Activated CD4-positive, alpha-beta T cell treated with anti-CD3 and anti-CD28 coated beads for 24 hours (primary cell): Measurements from ENCODE around the gene DDX46.
"Not testable (repeated sequence)": the region's sequence is repeated elsewhere in the genome, so short reads cannot be mapped to it uniquely, and the experiment has no call there.

ENCODE experiments used
- DNase-seq, 2 donors: peaks; one replicate each; pipeline ENCODE4 v3.0.0-alpha.2; 2020; ENCODE audit warnings: low read depth in 2 of 2

Gene DDX46

DNA sequence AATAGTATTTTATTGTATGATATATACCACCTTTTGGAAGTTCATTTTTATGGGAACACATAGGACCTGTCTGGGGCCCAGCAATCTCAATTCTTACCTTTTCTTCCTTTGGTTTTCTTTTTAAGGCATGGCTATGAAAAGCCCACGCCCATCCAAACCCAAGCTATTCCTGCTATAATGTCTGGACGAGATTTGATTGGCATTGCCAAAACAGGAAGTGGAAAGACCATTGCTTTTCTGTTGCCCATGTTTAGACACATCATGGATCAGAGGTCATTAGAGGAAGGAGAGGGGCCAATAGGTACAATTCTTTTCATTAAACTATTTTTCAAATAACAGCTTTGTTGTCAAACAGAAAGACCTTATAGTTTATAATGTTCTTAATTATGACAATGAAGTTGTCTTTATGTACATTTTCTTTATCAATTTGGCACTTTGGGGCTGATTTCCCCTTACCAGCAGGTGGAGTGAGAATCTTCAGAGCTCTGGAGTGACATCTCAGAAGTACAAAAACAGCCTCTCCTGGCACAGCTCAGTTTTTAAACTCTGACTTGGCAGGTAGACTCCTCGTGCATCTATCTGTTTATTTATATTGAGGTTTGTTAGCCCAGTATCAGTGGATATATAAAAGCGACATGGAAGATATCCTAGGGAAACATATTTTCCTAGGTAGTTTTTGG is 25.8 kb downstream of the DDX46 start:
- DNase-seq, result no peak

DNA sequence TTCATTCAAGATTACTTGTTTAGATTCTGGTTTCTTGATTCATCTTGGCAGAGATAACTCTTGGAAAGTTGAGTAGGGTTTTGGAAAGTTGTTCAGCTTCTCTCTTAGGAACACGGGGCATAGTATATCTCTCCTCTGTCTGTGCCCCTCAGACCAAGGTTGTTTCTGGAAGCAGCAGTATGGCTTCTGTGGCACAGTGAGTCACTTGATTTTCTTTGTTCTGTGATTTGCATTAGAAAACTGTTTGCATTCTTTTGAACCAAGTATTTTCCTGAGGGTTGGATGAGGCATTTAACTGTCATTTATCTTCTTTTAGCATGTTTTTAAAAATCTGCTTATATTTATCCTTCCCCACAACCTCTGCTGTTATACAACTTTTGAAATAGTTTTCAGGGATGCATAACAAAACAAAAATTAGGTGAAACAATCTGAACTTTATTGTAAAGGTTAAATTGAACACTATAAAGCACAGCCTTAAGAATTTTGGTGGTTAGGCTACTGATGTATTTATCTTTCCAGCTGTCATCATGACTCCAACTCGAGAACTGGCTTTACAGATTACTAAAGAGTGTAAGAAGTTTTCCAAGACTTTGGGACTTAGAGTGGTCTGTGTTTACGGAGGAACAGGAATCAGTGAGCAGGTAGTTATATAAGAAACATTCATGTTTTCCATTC is 26.5 kb downstream of the DDX46 start:
- no peak for DNase-seq

DNA sequence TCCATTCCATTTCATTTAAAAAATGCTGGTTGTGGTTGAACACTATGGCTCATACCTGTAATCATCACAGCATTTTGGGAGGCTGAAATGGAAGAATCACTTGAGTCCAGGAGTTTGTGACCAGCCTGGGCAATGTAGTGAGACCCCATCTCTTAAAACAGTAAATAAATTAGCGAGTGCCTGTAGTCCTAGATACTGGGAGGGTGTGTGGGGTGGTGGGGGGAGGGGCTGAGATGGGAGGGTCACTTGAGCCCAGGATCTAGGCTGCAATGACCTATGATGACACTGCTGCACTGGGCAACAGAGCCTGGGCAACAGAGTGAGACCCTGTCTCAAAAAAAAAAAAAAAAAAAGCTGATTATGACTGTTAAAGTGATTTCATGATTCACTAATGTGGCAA is 29.1 kb downstream of the DDX46 start:
- no peak for DNase-seq

- no peak for DNase-seq
Observed at GRCh38 chr5:134791580-134791979, 33.0 kb downstream of the DDX46 start.

DNA sequence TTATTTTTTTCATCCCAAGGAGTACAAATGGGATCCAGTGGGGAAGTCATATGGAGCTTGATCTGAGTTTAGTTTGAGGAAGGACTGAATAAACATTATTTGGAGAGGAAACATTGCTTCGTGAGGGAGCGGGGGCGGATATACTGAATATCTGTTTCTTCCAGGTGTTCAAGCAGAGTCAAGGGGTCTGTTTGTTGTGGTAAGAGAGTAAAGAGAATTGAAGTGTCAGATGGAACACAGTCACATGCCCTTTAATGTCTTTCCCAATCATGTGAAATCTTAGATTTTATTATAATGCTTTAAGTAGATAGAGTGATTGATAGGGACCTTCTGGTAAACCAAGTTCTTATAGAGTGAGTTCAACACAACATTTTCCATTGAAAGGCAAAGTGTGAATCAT is 33.7 kb downstream of the DDX46 start:
- DNase-seq, result no peak

- no peak for DNase-seq
Observed at GRCh38 chr5:134793111-134793510, 34.5 kb downstream of the DDX46 start.

DNA sequence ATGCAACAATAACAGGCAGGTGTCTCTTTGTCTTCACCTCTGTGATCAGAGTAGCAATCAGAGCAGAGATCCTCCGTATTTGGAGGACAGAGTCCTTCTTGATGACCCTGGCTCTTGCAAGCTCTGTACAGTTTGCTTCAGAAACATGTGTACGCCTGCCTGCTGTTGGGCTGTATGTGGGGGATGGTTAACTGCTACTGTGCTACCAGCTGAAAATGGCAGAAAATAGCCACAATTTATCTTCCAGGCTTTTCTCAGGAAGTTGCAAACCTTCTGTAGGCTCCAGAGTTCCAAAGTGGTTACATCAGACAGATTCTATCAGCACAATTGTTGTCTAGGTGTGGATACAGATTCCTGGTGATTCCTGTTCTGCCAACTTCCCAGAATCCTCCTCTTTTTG is 35.5 kb downstream of the DDX46 start:
- no peak for DNase-seq

DNA sequence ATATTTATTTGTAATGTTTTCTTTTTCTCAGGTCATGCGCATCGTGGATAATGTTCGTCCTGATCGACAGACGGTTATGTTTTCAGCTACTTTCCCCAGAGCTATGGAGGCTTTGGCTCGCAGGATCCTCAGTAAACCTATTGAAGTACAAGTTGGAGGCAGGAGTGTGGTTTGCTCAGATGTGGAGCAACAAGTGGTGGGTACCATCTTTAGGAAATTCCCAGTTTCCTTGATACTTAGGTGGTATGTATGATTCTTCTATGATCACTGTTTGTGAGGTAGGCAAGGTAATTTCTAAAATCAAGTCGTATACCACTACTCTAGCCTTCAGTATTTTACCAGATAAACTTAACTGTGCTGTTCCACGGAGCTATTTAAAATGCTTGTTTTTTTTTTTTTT is 36.2 kb downstream of the DDX46 start:
- no peak for DNase-seq

GRCh38 chr5:134798468-134798867 is 39.9 kb downstream of the DDX46 start:
- DNase-seq, result no peak

DNA sequence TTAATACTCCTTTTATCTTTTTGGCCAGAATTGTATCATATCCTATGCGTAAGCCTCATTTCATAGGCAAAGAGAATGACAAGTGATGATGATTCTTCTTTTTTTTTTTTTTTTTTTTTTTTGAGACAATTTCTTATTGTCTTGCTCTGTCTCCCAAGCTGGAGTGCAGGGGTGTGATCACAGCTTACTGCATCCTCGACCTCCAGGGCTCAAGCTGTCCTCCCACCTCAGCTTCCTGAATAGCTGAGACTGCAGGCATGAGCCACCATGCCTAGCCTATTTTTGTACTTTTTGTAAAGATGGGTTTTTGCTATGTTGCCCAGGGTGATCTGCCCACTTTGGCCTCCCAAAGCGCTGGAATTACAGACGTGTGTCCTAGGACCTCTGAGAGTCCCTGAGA is 45.2 kb downstream of the DDX46 start:
- no peak for DNase-seq

DNA sequence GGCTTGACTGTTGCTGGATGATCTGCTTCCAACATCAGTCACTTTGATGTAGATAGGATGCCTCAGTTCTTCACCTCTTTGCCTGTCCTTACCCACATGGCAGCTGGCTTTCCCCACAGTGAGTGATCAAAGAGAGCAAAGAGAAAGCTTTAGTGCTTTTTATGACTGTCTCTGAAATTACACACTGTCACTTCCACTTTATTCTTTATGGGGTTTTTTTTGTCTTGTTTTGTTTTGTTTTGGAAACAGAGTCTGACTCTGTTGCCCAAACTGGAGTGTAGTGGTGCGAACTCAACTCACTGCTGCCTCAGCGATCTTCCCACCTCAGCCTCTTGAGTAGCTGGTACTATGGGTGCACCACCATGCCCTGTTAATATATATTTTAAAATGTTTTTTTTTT is 54.8 kb downstream of the DDX46 start:
- DNase-seq, result no peak

- DNase-seq, result no peak
Observed at GRCh38 chr5:134813827-134814226, 55.2 kb downstream of the DDX46 start.

GRCh38 chr5:134817006-134817405 is 58.4 kb downstream of the DDX46 start:
- no peak for DNase-seq

GRCh38 chr5:134818776-134819175 is 60.2 kb downstream of the DDX46 start:
- no peak for DNase-seq

DNA sequence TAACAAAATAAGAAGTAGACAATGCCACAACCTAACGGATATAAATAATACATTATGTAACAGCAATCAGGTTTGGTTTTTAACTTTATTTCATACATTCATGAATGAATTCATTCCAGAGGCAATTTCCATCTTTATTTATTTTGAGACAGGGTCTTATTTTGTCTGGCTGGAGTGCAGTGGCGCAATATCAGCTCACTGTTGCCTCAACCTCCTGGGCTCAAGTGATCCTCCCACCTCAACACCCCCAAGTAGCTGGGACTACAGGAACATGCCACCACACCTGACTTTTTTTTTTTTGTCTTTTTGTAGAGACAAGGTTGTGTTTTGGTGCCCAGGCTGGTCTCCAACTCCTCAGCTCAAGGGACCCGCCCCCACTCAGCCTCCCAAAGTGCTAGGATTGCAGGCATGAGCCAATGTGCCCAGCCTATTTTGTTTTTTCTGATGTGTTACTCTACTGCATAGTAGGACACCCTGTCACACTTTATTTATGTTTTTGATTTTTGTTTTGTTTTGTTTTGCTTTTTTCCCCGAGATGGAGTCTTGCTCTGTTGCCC is 60.9 kb downstream of the DDX46 start:
- no peak for DNase-seq

GRCh38 chr5:134821841-134822240 is 63.3 kb downstream of the DDX46 start:
- no peak for DNase-seq

DNA sequence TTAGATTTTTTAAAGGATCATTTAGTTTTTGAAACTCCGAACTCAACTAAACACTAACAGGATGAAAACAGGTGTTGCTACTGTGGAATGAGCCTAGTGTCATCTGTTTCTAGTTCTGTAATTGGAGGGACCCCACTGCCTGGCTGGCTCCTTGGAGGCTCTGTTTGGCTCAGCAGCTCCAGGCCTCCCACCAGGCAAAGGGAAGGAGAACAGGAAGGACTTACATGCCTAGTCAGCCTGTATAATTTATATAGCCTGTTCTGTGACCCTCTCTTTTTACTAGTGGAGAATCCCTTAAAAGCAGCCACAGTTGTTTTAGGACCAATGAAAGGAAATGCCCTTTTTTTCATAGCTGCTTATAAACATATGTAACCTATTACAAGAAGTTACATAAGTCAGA is 66.1 kb downstream of the DDX46 start:
- no peak for DNase-seq

DNA sequence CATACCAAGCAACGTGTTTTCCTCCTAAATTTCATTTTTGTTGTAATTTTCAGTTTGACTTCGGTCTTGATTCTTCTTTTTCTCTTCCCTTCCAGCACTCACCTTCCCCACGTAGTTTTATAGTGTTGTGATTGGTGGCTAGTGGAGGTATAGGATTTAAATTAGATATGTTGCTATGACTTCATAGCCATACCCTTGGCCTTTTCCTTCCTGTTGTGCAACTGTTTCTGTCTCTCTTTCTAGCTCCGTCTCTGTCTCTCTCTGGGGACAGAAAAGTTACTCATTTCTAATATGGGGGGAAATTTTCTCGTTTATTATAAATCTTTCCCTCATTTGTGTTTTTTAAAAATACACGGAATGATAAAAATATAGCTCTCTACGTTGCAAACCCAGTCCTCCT is 66.6 kb downstream of the DDX46 start:
- no peak for DNase-seq

DNA sequence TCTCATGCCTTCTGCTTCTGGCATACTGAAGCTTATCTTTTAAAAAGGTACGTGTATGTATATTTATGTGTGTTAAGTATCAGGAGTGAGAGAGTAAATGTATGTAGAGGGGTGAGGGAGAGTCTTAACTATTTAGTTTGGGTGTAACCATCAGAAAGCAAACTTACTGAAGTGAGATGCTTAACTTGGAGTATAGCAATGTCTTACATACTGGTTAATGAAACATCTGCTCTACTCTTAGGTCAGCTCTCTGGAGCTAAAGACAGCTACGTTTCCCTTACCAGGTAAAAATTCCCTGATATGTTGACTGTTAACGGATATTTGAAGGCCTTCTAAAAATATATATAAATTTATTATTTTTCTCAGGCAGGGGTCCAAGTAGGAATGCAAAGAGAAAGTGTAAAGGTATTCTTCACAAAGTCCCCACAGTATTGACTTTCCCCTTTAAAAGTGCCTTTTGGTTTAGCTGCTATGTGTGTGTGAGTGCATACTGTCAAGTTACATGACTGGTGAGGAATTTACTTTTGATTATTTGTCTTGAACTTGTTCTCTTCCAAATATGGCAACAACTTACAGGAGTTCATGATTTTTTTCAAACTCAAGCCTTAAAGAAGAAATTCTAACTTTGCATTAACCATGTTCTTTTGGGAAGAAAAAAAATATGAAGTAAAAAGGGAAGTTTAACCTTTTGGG is 74.9 kb downstream of the DDX46 start:
- DNase-seq, result no peak

- no peak for DNase-seq
Observed at GRCh38 chr5:134835623-134836022, 77.0 kb downstream of the DDX46 start.

GRCh38 chr5:134837530-134838181 is 79.1 kb downstream of the DDX46 start:
- DNase-seq, result no peak

GRCh38 chr5:134838361-134838760 is 79.8 kb downstream of the DDX46 start:
- DNase-seq, result not testable (repeated sequence)
